GM23248 (cell line): ENCODE data around the gene SLC25A18. TPM values are rescaled to one million over a fixed set of nuclear protein-coding genes. Genes with fewer than 3 reads are reported as not detected.
A peak's percentile ranks its signal among the peaks of the same experiment; 100 is the strongest.

Source experiments
- DNase-seq: peaks from one replicate; pipeline ENCODE4 v3.0.0-alpha.2; 2015
- H2AFZ ChIP-seq: fragments of 200-600 bp; sonication (generic); 2 replicates; pipeline ENCODE4 v1.6.1; 2016; ENCODE audit warnings: antibody characterized with exemption
- H3F3A ChIP-seq: fragments of 200-600 bp; sonication (generic); 2 replicates; pipeline ENCODE4 v1.6.1; 2016; ENCODE audit warnings: mild to moderate bottlenecking, antibody characterized with exemption, mixed run types; ENCODE audit not compliant: insufficient read depth
- H3K27ac ChIP-seq: fragments of 200-600 bp; sonication (generic); 2 replicates; pipeline ENCODE4 v1.5.1; 2016; ENCODE audit warnings: mild to moderate bottlenecking
- H3K27me3 ChIP-seq: fragments of 200-600 bp; sonication (generic); replicated peaks from 2 replicates; pipeline ENCODE4 v1.6.1; 2016; ENCODE audit warnings: mild to moderate bottlenecking; ENCODE audit not compliant: insufficient read depth
- H3K36me3 ChIP-seq: fragments of 200-600 bp; sonication (generic); 2 replicates; pipeline ENCODE4 v1.6.1; 2016; ENCODE audit warnings: low read depth, mild to moderate bottlenecking
- H3K4me1 ChIP-seq: fragments of 200-600 bp; sonication (generic); 2 replicates; pipeline ENCODE4 v1.6.1; 2016; ENCODE audit warnings: mild to moderate bottlenecking; ENCODE audit not compliant: insufficient read depth
- H3K4me2 ChIP-seq: fragments of 200-600 bp; sonication (generic); one replicate; pipeline ENCODE4 v1.6.1; 2016; ENCODE audit warnings: mild to moderate bottlenecking; ENCODE audit not compliant: unreplicated experiment
- H3K4me3 ChIP-seq: fragments of 200-600 bp; sonication (generic); 2 replicates; pipeline ENCODE4 v1.5.1; 2016; ENCODE audit warnings: mild to moderate bottlenecking
- H3K79me2 ChIP-seq: fragments of 200-600 bp; sonication (generic); 2 replicates; pipeline ENCODE4 v1.6.1; 2016; ENCODE audit warnings: mild to moderate bottlenecking; ENCODE audit not compliant: insufficient read depth
- H3K9ac ChIP-seq: fragments of 200-600 bp; sonication (generic); 2 replicates; pipeline ENCODE4 v1.6.1; 2016; ENCODE audit warnings: mild to moderate bottlenecking
- H3K9me2 ChIP-seq: fragments of 200-600 bp; sonication (generic); 2 replicates; pipeline ENCODE4 v1.6.1; 2016; ENCODE audit warnings: mixed run types, mild to moderate bottlenecking, moderate library complexity; ENCODE audit not compliant: insufficient read depth
- H3K9me3 ChIP-seq: fragments of 200-600 bp; sonication (generic); one replicate; pipeline ENCODE4 v1.6.1; 2017; ENCODE audit warnings: low read depth
- H4K20me1 ChIP-seq: fragments of 200-600 bp; sonication (generic); 2 replicates; pipeline ENCODE4 v1.6.0; 2016; ENCODE audit not compliant: insufficient read depth
- EZH2 ChIP-seq: fragments of 200-600 bp; sonication (generic); IDR thresholded peaks from 2 replicates; pipeline ENCODE4 v1.6.1; 2018; ENCODE audit warnings: antibody characterized with exemption, mild to moderate bottlenecking; ENCODE audit not compliant: insufficient read depth, poor library complexity, severe bottlenecking
- EZH2phosphoT487 ChIP-seq: fragments of 200-600 bp; sonication (generic); IDR thresholded peaks from 2 replicates; pipeline ENCODE4 v1.6.1; 2018; ENCODE audit warnings: antibody characterized with exemption, moderate library complexity, mild to moderate bottlenecking, low read depth; ENCODE audit not compliant: insufficient read depth
- WGBS, 2 experiments: methylation state at CpG; one replicate each; pipeline ENCODE4 v1.1.6; 2015 to 2017; ENCODE audit warnings: low lambda C conversion rate in 2 of 2, low coverage in 1 of 2; ENCODE audit errors: missing lambda C conversion rate in 2 of 2; 5-methylcytosine and 5-hydroxymethylcytosine counted together
- in situ Hi-C: fragments of 300-500 bp; cut with MboI; formaldehyde crosslinking; loops from 2 replicates; pipeline ENCODE4 v1.15.0; 2020
- polyA plus RNA-seq: library from polyadenylated mRNA; unstranded; fragments of >200 nt; fragmentation: Nextera tagmentation; extraction: Ambion mirVana; gene quantifications from 2 replicates; pipeline ENCODE4 v1.2.1, GENCODE V29; 2016
- total RNA-seq: library from RNA; depleted of rRNA; stranded (reverse); fragments of >200 nt; shearing (Covaris generic); gene quantifications from 2 replicates; pipeline ENCODE4 v1.2.3, GENCODE V29; 2014

The SLC25A18 gene
- total and polyA plus RNA-seq, 2 experiments from 2014 or later: not detected

DNA sequence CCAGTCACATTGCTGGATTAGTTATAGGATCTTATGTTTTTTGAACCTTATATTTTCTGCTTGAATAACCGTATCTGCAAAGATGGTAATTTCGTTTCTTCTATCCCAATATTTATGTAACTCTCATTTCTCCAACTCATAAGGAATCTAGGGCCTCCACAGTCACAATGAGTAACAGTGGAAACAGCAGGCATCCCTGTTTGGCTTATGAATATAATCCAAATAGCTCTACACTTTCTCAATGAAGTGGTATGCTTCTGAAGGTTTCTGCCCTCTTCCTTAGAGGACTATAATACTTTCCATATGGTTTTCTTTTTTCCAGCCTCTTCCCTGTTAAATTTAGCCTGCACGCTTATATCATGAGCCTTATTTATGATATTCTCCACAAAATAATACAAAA, 48.8 kb downstream of the SLC25A18 start:
- 59 to 65% methylated on average over 3 of the region's 3 CpGs for WGBS, 2 experiments
- peak; percentile 43 for DNase-seq
- no peak overlapping the region for H3K4me2 ChIP-seq
- peaks cover 38% of the 10 kb centered on the region for H3K36me3 ChIP-seq
- peaks cover 70% of the 10 kb centered on the region for H3K79me2 ChIP-seq
- no peaks in the 10 kb centered on the region for H4K20me1 ChIP-seq
- H3K9me3 ChIP-seq: no peaks in the 10 kb centered on the region
- H3F3A ChIP-seq: 0 out of 2 replicates have a peak, but pooled peaks cover 5% of the 10 kb centered on the region
- H3K9me2 ChIP-seq: no peaks in the 10 kb centered on the region
- H2AFZ ChIP-seq: no peak overlapping the region
- no peak overlapping the region for H3K9ac ChIP-seq
- H3K4me3 ChIP-seq: no peak overlapping the region
- in situ Hi-C loops: no loop called here
- no peak overlapping the region for H3K27ac ChIP-seq
- H3K27me3 ChIP-seq: no peaks in the 10 kb centered on the region
- no peaks in the 10 kb centered on the region for H3K4me1 ChIP-seq
- TF ChIP-seq EZH2 (no peak), EZH2phosphoT487 (no peak)

DNA sequence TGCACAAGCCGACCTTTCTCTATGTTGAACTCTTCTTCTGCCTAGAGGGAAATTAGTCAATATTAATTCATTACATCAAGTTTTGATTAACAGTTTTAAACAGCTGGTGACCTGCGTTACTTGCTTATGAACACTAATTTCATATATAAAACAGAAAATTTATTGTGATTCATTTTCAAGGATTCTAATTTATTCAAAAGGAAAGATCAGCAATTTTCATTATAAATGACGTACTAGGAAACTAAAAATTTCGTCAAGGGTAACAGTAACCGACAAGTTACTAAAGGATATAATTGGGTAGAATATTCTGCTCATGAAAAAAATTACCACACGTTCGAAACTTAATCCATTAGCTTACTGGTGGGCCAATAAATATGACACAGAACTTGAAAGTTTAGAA, 50.0 kb downstream of the SLC25A18 start:
- no peaks in the 10 kb centered on the region for H3K9me2 ChIP-seq
- H3K36me3 ChIP-seq: peaks cover 45% of the 10 kb centered on the region
- 92 to 96% methylated on average over 7 of the region's 7 CpGs for WGBS, 2 experiments
- TF ChIP-seq EZH2 (no peak), EZH2phosphoT487 (no peak)
- H3K27ac ChIP-seq: no peak overlapping the region
- H3K4me1 ChIP-seq: no peaks in the 10 kb centered on the region
- in situ Hi-C loops: no loop called here
- H2AFZ ChIP-seq: no peak overlapping the region
- no peaks in the 10 kb centered on the region for H4K20me1 ChIP-seq
- no peak overlapping the region for H3K4me3 ChIP-seq
- no peak overlapping the region for H3K9ac ChIP-seq
- no peak for DNase-seq
- no peak overlapping the region for H3K4me2 ChIP-seq
- H3K9me3 ChIP-seq: no peaks in the 10 kb centered on the region
- no peaks in the 10 kb centered on the region for H3F3A ChIP-seq
- H3K27me3 ChIP-seq: no peaks in the 10 kb centered on the region
- peaks cover 68% of the 10 kb centered on the region for H3K79me2 ChIP-seq

DNA sequence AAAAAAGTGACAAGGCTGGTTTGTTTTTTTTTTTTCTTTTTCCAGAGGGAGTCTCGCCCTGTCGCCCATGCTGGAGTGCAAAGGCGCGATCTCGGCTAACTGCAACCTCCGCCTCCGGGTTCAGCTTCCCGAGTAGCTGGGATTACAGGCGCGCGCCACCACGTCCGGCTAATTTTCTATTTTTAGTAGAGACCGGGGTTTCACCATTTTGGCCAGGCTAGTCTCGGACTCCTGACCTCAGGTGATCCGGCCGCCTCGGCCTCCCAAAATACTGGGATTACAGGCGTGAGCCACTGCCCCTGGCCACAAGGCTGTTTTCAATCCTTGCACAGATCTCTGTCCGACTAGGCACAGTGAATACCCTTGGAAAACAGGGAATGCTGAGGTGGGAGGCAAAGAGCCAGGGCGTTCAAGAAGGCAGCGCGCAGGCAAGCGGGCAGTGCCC, 64.7 kb downstream of the SLC25A18 start:
- 0 out of 2 replicates have a peak, but pooled peaks cover 3% of the 10 kb centered on the region for H4K20me1 ChIP-seq
- H3K36me3 ChIP-seq: no peaks in the 10 kb centered on the region; the same call in 1 of the 2 replicates
- WGBS, 2 experiments: 24 to 26% methylated on average over 24 of the region's 24 CpGs
- TF ChIP-seq EZH2phosphoT487: no peak
- TF ChIP-seq EZH2: no peak
- peak overlapping the region; percentile 93 for H3K4me2 ChIP-seq
- H3F3A ChIP-seq: peaks cover 11% of the 10 kb centered on the region
- H3K27ac ChIP-seq: peak overlapping the region; percentile 91
- H3K9me2 ChIP-seq: no peaks in the 10 kb centered on the region
- peak overlapping the region; percentile 98 for H3K9ac ChIP-seq
- H2AFZ ChIP-seq: peak overlapping the region; percentile 89
- DNase-seq: peak; percentile 31
- H3K4me1 ChIP-seq: peaks cover 13% of the 10 kb centered on the region
- H3K27me3 ChIP-seq: no peaks in the 10 kb centered on the region
- in situ Hi-C loops: no loop called here
- H3K79me2 ChIP-seq: peaks cover 65% of the 10 kb centered on the region
- H3K9me3 ChIP-seq: no peaks in the 10 kb centered on the region
- peak overlapping the region; percentile 96 for H3K4me3 ChIP-seq

DNA sequence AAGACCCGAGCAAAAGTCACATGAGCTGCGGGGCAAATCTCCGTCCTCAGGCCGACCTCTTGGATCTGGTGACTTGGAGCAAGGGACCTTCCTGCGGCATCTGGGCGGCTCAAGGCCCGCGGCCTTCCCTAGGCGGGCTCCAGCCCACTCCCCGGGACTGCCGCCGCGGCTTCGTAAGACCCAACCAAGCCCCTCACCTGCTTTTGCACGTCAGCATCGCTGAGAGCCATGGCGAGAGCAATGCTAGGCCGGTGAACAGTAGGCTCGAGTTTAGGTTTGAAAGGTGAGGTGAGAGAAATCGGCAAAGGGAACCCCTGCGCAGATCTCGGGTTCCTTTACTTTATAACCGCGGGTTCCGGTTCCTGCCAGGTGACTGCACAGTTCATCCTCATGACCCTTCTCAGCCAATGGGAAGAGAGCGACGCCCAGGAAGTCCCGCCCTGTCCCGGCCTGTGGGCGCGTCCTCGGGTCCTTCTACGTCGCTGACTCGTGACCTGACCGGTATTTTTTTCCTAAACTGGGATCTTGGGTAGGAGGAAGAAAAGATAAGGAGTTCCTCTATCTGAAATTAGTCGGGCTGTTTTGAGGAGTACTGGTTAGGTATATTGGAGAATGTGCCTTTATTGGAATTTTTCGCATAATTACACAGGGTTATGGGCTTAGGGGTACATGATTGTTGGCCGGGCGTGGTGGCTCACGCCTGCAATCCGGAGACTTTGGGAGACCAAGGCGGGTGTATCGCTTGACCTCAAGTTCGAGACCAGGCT, 65.3 kb downstream of the SLC25A18 start, which contains the start of gene ATP6V1E1:
TSS of gene ATP6V1E1 (minus strand) at position 344 of the 767 bp plus-strand sequence. CDS start at position 230, 114 bp downstream.
- in situ Hi-C loops: no loop called here
- Histone ChIP-seq H3K4me3 (peak within 1 kb of the TSS; percentile 96), H4K20me1 (0 out of 2 replicates have a peak, but pooled peaks cover 3% of the 10 kb centered on the region), H3K4me1 (peaks cover 19% of the 10 kb centered on the region), H3K9me2 (no peaks in the 10 kb centered on the region), H3K9me3 (no peaks in the 10 kb centered on the region), H3F3A (peaks cover 17% of the 10 kb centered on the region), H3K36me3 (no peaks in the 10 kb centered on the region; the same call in 1 of the 2 replicates), H2AFZ (peak within 1 kb of the TSS; percentile 89), H3K27ac (peak within 1 kb of the TSS; percentile 91), H3K9ac (peak within 1 kb of the TSS; percentile 98), H3K27me3 (no peaks in the 10 kb centered on the region), H3K79me2 (peaks cover 59% of the 10 kb centered on the region), H3K4me2 (peak within 1 kb of the TSS; percentile 93)
- no peak for TF ChIP-seq EZH2phosphoT487
- TF ChIP-seq EZH2: no peak
- DNase-seq: peak; percentile 99
- WGBS, 2 experiments: 1 to 3% methylated on average over 44 to 45 of the region's 45 CpGs
